Lower leg skin (tissue), 4 donors: ENCODE measurements around the gene DCLK2. TPM values are rescaled to one million over a fixed set of nuclear protein-coding genes. Genes with fewer than 3 reads are reported as not detected.

Experiments
- DNase-seq, 2 donors: peaks; one replicate each; pipeline ENCODE4 v3.0.0-alpha.2; 2019; ENCODE audit warnings: low spot score in 2 of 2
- H3K4me3 ChIP-seq: fragments of 200-600 bp; sonication (generic); 2 replicates; pipeline ENCODE4 v1.5.1; 2017; ENCODE audit warnings: mild to moderate bottlenecking, low read depth; ENCODE audit not compliant: poor library complexity, severe bottlenecking
- CTCF ChIP-seq, 3 donors: fragments of 450-650 bp; IDR thresholded peaks; one replicate each; pipeline ENCODE4 v1.5.1; 2016; ENCODE audit warnings: antibody characterized with exemption in 3 of 3, mild to moderate bottlenecking in 3 of 3, moderate library complexity in 2 of 3
- POLR2A ChIP-seq, 2 donors: fragments of 450-650 bp; IDR thresholded peaks; one replicate each; pipeline ENCODE4 v1.6.1; 2016 to 2017; ENCODE audit warnings: antibody characterized with exemption in 2 of 2, mild to moderate bottlenecking in 1 of 2, moderate library complexity in 1 of 2
- WGBS, 2 donors: methylation state at CpG; one replicate each; pipeline ENCODE4 v1.1.5; 2018; 5-methylcytosine and 5-hydroxymethylcytosine counted together
- intact Hi-C: fragments of 100-400 bp; cut with DNase I; formaldehyde crosslinking; loops from one replicate; pipeline ENCODE4 v1.15.0; 2023; ENCODE audit warnings: low total_unique reads
- total RNA-seq, 4 donors: library from RNA; depleted of rRNA; stranded (reverse); fragments of >200 nt; gene quantifications; one replicate each; pipeline ENCODE4 v1.1.0, GENCODE V29; 2016

The DCLK2 gene
- total RNA-seq, 4 donors from 2014 or later = 0.59 to 2.3 (median 1.5) TPM

DNA sequence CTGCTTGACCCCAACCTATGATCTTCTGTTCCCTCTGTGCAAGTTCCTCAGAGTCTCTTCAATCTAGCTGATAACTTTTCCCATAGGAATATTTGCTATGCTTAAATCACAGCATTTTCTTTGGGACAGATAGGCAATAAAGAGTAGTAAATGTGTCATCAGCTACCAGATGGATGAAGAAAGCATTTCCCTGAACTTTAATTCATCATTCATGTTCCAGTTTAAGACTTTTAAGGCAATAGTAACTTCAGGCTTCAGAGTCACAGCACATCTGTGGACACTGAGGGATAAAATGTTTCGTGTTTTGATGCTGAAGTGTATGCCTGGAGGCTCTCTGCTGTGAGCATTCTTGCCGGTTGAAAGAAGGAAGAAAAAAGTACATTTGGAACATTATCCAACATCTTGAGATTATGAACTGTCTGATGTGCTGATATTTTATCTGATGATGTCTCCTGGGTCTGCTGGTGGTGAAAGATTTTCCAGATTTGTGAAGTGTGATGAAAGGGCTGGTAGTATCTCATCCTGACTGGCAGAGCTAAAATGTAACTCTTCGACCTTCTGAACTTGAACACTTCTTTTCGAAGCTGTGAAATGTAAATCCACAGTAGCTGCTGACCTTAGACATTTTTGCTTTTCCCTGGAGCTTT is 133.7 kb downstream of the DCLK2 start:
- 52 to 57% methylated on average over 4 of the region's 4 CpGs for WGBS, 2 donors
- TF ChIP-seq POLR2A (IDR thresholded peaks at IDR 0.05) = no peak
- H3K4me3 ChIP-seq = no peak overlapping the region
- intact Hi-C loops = no loop called here
- DNase-seq = no peak

GRCh38 chr4:150212485-150212884 is 134.2 kb downstream of the DCLK2 start:
- TF ChIP-seq POLR2A (IDR thresholded peaks at IDR 0.05) (no peak), CTCF (IDR thresholded peaks at IDR 0.05) (no peak)
- no peak for DNase-seq
- no peak overlapping the region for H3K4me3 ChIP-seq
- intact Hi-C loops = no loop called here

DNA sequence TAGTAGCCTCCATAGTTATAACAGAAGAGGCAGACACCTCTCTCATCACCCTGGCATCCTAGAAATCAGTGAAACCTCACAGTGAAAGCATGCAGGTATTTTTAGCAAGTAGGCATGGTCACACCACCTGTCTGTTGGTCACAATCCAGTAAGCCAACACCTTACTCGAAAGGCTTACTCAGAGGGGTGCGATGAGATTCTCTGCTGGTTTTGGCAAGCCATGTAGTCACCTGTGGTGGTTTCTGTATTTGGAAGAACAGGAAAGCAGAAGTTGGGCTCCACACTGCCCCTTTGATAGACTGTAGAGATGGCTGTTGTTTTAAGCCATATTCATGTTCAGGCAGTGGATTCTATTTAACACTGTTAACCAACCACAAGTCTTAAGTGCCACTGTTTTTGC is 134.7 kb downstream of the DCLK2 start:
- no peak for DNase-seq
- intact Hi-C loops = no loop called here
- no peak overlapping the region for H3K4me3 ChIP-seq
- TF ChIP-seq POLR2A (IDR thresholded peaks at IDR 0.05) = no peak
- no peak for TF ChIP-seq CTCF (IDR thresholded peaks at IDR 0.05)
- WGBS, 2 donors = 54 to 63% methylated on average over 2 of the region's 2 CpGs

GRCh38 chr4:150215601-150216000 is 137.4 kb downstream of the DCLK2 start:
- intact Hi-C loops = no loop called here

GRCh38 chr4:150216726-150217125 is 138.5 kb downstream of the DCLK2 start:
- WGBS, 2 donors = 77 to 85% methylated on average over 5 of the region's 5 CpGs
- no peak overlapping the region for H3K4me3 ChIP-seq
- no peak for TF ChIP-seq CTCF (IDR thresholded peaks at IDR 0.05)
- TF ChIP-seq POLR2A (IDR thresholded peaks at IDR 0.05) = no peak
- DNase-seq = no peak
- intact Hi-C loops = no loop called here

More at GRCh38 chr4:150215601-150216000, 137.4 kb downstream of the DCLK2 start:
- H3K4me3 ChIP-seq = no peak overlapping the region
- DNase-seq = no peak
- 51 to 54% methylated on average over 3 of the region's 3 CpGs for WGBS, 2 donors
- TF ChIP-seq CTCF (IDR thresholded peaks at IDR 0.05) = no peak
- TF ChIP-seq POLR2A (IDR thresholded peaks at IDR 0.05) = no peak

DNA sequence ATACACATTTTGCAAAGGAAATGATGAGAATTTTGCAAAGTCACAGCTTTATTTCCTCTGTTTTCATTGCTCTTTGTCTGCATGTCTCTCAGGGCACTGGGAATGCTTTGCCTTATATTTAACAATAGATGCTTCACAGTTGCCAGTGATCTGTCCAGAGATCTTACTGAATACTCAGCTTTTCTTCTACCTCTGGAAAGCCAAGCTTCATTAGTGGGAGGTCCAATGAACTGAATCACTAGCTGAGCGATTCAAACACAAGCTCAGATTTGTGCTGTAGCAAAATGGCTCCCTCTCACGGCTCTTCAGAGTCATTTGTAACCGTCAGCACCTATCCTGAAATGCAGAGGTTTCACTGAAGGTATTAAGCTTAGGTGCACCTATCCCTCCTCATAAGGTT is 138.9 kb downstream of the DCLK2 start:
- 19 to 37% methylated on average over 3 of the region's 3 CpGs for WGBS, 2 donors

More for the DNA sequence above, 138.9 kb downstream of the DCLK2 start:
- DNase-seq = no peak
- TF ChIP-seq POLR2A (IDR thresholded peaks at IDR 0.05) (no peak), CTCF (IDR thresholded peaks at IDR 0.05) (no peak)
- intact Hi-C loops = no loop called here
- no peak overlapping the region for H3K4me3 ChIP-seq
